ENCODE measurements around the gene SERHL2. TPM values are rescaled to one million over a fixed set of nuclear protein-coding genes. Genes with fewer than 3 reads are reported as not detected.

The SERHL2 gene
- polyA plus RNA-seq, 1 donor from 2014 or later, result 0.99 TPM

GRCh38 chr22:42596336-42596735 is 42.6 kb downstream of the SERHL2 start:
- no peaks in the 10 kb centered on the region for H3K9me3 ChIP-seq (ENCODE audit: low read length)
- peaks cover 7% of the 10 kb centered on the region for H3K36me3 ChIP-seq (ENCODE audit: insufficient read depth, low read length)
- H3K79me2 ChIP-seq (replicated peaks; ENCODE audit: insufficient read depth, low read length), result peaks cover 5% of the 10 kb centered on the region
- TF ChIP-seq EP300 (conservative IDR thresholded peaks at IDR 0.05; ENCODE audit: poor library complexity, severe bottlenecking) (no peak), TAF1 (IDR thresholded peaks at IDR 0.05; ENCODE audit: low read depth) (no peak), POLR2AphosphoS5 (IDR thresholded peaks at IDR 0.05) (no peak)
- TF ChIP-seq, protein P1, sequence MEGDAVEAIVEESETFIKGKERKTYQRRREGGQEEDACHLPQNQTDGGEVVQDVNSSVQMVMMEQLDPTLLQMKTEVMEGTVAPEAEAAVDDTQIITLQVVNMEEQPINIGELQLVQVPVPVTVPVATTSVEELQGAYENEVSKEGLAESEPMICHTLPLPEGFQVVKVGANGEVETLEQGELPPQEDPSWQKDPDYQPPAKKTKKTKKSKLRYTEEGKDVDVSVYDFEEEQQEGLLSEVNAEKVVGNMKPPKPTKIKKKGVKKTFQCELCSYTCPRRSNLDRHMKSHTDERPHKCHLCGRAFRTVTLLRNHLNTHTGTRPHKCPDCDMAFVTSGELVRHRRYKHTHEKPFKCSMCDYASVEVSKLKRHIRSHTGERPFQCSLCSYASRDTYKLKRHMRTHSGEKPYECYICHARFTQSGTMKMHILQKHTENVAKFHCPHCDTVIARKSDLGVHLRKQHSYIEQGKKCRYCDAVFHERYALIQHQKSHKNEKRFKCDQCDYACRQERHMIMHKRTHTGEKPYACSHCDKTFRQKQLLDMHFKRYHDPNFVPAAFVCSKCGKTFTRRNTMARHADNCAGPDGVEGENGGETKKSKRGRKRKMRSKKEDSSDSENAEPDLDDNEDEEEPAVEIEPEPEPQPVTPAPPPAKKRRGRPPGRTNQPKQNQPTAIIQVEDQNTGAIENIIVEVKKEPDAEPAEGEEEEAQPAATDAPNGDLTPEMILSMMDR (IDR thresholded peaks at IDR 0.05; ENCODE audit: poor library complexity, severe bottlenecking), result no peak
- no peak overlapping the region for H3K4me3 ChIP-seq (ENCODE audit: low read length)
- no peak overlapping the region for H3K27ac ChIP-seq (ENCODE audit: low read length)
- no peaks in the 10 kb centered on the region for H4K20me1 ChIP-seq (ENCODE audit: insufficient read depth)
- no peaks in the 10 kb centered on the region for H3F3A ChIP-seq (ENCODE audit: insufficient read depth, low read length, poor library complexity, severe bottlenecking)
- H3K27me3 ChIP-seq (ENCODE audit: insufficient read depth, low read depth, low read length), result no peaks in the 10 kb centered on the region
- H3K9ac ChIP-seq (ENCODE audit: low read length), result no peak overlapping the region
- H3K4me2 ChIP-seq (ENCODE audit: low read length), result no peak overlapping the region
- no peak overlapping the region for H2AFZ ChIP-seq (ENCODE audit: low read depth, low read length)
- H3K9me2 ChIP-seq (ENCODE audit: insufficient read depth, low read length), result no peaks in the 10 kb centered on the region

DNA sequence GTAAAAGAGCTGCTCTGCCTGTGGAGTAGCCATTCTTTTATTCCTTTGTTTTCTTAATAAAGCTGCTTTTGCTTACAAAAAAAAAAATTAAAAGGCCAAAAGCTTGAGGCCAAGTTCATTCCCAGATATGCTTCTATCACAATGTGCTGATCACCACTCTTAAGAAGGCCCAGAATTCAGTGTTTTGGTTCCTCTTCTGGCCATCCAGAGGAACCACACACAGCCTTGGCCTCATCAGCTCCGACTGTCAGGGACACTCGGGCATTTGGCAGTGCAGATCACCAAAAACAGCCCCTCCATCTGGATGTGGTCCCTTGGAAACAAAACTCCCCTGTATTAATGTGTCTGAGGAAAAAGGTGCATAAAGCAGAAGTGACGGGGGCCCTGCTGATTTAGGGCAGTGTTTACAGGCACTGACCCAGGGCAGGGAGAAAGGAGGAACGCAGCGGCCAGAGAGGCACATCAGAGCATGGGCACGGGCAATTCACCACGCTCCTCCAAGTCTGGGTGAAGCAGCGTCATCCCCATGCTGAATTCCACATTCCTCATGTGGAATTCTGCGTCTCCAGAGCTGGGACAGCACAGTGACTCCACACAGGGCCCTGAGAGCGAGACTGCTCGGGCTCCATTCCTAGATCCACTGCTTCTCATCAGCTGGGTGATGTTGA is 43.2 kb downstream of the SERHL2 start:
- Histone ChIP-seq H4K20me1 (ENCODE audit: insufficient read depth) (no peaks in the 10 kb centered on the region), H3K9me2 (ENCODE audit: insufficient read depth, low read length) (no peaks in the 10 kb centered on the region), H3K9me3 (ENCODE audit: low read length) (no peaks in the 10 kb centered on the region), H3K4me2 (ENCODE audit: low read length) (no peak overlapping the region), H3K36me3 (ENCODE audit: insufficient read depth, low read length) (peaks cover under 1% of the 10 kb centered on the region), H3K79me2 (replicated peaks; ENCODE audit: insufficient read depth, low read length) (peaks cover 9% of the 10 kb centered on the region), H3K4me3 (ENCODE audit: low read length) (no peak overlapping the region), H2AFZ (ENCODE audit: low read depth, low read length) (no peak overlapping the region), H3K9ac (ENCODE audit: low read length) (no peak overlapping the region), H3K27ac (ENCODE audit: low read length) (no peak overlapping the region), H3F3A (ENCODE audit: insufficient read depth, low read length, poor library complexity, severe bottlenecking) (no peaks in the 10 kb centered on the region), H3K27me3 (ENCODE audit: insufficient read depth, low read depth, low read length) (no peaks in the 10 kb centered on the region)
- TF ChIP-seq, protein P1 (IDR thresholded peaks at IDR 0.05; ENCODE audit: poor library complexity, severe bottlenecking), result no peak
- no peak for TF ChIP-seq EP300 (conservative IDR thresholded peaks at IDR 0.05; ENCODE audit: poor library complexity, severe bottlenecking)
- no peak for TF ChIP-seq EZH2 (IDR thresholded peaks at IDR 0.05; ENCODE audit: borderline replicate concordance, insufficient read depth, low read length, poor library complexity, severe bottlenecking)
- no peak for TF ChIP-seq TAF1 (IDR thresholded peaks at IDR 0.05; ENCODE audit: low read depth)
- TF ChIP-seq REST (IDR thresholded peaks at IDR 0.05; ENCODE audit: borderline replicate concordance), result no peak
- no peak for TF ChIP-seq RAD21 (conservative IDR thresholded peaks at IDR 0.05)
- TF ChIP-seq SMC3 (conservative IDR thresholded peaks at IDR 0.05; ENCODE audit: poor library complexity), result no peak
- TF ChIP-seq MXI1 (conservative IDR thresholded peaks at IDR 0.05; ENCODE audit: poor library complexity, severe bottlenecking), result no peak
- TF ChIP-seq POLR2AphosphoS5 (IDR thresholded peaks at IDR 0.05), result no peak
